ENCODE data around the gene STK33.

Gene STK33

DNA sequence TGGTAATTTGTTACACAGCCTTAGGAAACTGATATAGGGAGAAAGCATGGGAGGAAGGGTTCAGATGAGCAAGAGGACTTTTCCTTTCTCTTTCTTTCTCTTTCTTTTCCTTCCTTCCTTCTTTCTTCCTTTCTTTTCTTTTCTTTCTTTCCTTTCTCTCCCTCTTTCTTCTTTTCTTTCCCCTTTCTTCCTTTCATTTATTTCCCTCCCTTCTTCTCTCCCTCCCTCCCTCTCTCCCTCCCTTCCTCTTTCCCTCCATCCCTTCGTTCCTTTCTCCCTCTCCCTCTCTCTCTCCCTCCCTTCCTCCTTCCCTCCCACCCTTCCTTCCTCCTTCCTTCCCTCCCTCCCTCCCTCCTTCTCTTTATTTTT lies 222.5 kb downstream of the STK33 start:
- Mint-ChIP-seq H3K27ac (no peak overlapping the region), H3K27me3 (no peaks in the 10 kb centered on the region), H3K36me3 (no peaks in the 10 kb centered on the region), H3K9me3 (ENCODE audit: low read depth) (no peaks in the 10 kb centered on the region), H3K4me3 (no peak overlapping the region), H3K4me1 (ENCODE audit: low read depth) (no peaks in the 10 kb centered on the region)

- H3K36me3 Mint-ChIP-seq = no peaks in the 10 kb centered on the region
- H3K27me3 Mint-ChIP-seq = no peaks in the 10 kb centered on the region
- H3K27ac Mint-ChIP-seq = no peak overlapping the region
- H3K4me1 Mint-ChIP-seq (ENCODE audit: low read depth) = no peaks in the 10 kb centered on the region
- H3K9me3 Mint-ChIP-seq (ENCODE audit: low read depth) = no peaks in the 10 kb centered on the region
- H3K4me3 Mint-ChIP-seq = no peak overlapping the region
These were observed 223.1 kb downstream of the STK33 start for GRCh38 chr11:8370812-8371515.

DNA sequence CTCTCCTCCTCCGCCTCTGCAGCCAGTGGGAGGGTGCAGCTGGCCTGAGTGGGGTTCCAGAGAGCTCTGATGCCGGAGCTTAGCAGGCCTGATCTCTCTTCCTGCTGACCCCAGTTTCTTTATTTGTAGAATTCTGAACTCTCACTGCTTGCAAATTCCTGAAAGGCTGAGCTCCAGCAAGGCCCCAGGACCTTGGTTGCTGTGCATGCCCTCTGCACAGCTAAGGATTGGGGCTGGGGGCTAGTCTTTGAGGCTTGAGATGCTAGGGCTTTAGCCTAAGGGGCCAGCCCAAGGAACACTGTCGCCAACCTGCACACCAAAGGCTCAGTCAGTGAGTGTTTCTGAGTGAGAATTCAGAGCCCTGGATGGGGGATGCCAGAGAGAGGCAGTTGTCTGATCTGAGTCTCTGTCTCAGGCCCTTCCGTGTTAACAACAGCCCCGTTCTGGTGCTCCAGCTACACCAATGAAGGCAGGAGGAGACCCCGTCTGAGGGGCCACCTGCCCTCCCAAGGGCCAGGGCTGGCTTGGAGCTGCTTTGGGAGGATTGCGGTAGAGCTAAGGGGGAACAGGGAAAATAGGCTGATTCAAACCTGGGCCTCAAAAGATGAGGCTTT lies 224.3 kb downstream of the STK33 start:
- H3K4me3 Mint-ChIP-seq = no peak overlapping the region
- no peaks in the 10 kb centered on the region for H3K9me3 Mint-ChIP-seq (ENCODE audit: low read depth)
- H3K27me3 Mint-ChIP-seq = no peaks in the 10 kb centered on the region
- H3K27ac Mint-ChIP-seq = no peak overlapping the region
- H3K4me1 Mint-ChIP-seq (ENCODE audit: low read depth) = no peaks in the 10 kb centered on the region
- no peaks in the 10 kb centered on the region for H3K36me3 Mint-ChIP-seq

GRCh38 chr11:8368772-8369171 lies 225.3 kb downstream of the STK33 start:
- no peaks in the 10 kb centered on the region for H3K4me1 Mint-ChIP-seq (ENCODE audit: low read depth)
- no peak overlapping the region for H3K27ac Mint-ChIP-seq
- H3K36me3 Mint-ChIP-seq = no peaks in the 10 kb centered on the region
- no peak overlapping the region for H3K4me3 Mint-ChIP-seq
- H3K27me3 Mint-ChIP-seq = no peaks in the 10 kb centered on the region
- no peaks in the 10 kb centered on the region for H3K9me3 Mint-ChIP-seq (ENCODE audit: low read depth)

DNA sequence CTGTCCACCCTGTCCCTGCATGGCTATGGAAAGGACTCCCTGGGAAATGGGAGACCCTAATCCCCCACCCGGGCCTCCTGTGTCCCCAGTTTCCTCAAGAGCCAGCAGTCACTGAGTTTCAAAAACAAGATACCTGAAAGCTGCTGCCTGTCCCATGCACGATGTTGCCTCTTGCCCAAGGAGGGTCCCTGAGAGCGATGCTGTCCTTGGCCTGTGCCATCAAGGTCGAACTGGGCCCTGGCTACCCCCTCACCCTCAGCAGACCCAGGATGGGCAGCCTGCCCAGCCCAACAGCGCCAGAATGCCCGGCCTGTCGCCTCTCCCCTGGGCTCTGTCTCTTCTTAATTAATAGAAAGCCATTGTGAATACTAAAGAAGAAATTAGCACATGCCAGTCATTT lies 225.8 kb downstream of the STK33 start:
- no peaks in the 10 kb centered on the region for H3K27me3 Mint-ChIP-seq
- no peaks in the 10 kb centered on the region for H3K4me1 Mint-ChIP-seq (ENCODE audit: low read depth)
- H3K36me3 Mint-ChIP-seq = no peaks in the 10 kb centered on the region
- no peak overlapping the region for H3K27ac Mint-ChIP-seq
- no peak overlapping the region for H3K4me3 Mint-ChIP-seq
- no peaks in the 10 kb centered on the region for H3K9me3 Mint-ChIP-seq (ENCODE audit: low read depth)

GRCh38 chr11:8366316-8366715 lies 227.7 kb downstream of the STK33 start:
- no peak overlapping the region for H3K4me3 Mint-ChIP-seq

DNA sequence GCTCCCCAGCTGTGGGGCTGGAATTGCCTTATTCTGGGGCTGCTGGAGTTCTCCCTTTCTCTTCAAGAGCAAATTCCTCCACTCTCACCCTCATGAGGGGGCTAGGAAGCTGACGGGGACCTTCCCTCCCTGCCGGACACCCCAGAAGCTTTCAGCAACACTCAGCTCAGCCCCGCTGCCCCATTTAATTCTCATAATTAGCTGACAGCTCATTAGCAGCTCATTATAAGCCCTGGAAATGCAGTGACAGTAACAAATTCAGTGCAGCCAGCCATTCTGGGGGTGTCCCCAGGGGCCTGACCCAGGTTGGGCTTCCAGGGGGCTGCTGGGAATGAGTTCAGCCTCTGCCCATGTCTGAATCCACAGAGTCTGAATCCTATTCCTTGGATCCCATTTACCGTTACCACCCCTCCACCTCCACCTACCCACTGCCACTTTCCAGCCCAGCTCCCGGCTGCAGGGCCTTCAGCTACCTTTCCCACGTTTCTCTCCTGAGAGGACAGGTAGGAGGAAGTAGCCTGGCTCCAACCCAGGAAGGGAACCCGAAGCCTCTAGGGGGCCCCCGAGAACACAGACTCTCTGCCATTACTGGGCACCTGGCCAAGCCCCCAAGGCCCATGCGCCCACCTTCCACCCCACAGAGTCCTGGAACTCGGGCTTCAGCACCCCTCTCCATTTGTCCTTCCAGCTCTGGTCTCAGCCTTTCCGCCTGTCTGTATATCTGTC lies 228.6 kb downstream of the STK33 start:
- Mint-ChIP-seq H3K9me3 (ENCODE audit: low read depth) (no peaks in the 10 kb centered on the region), H3K4me1 (ENCODE audit: low read depth) (no peaks in the 10 kb centered on the region), H3K27me3 (no peaks in the 10 kb centered on the region), H3K4me3 (no peak overlapping the region), H3K27ac (no peak overlapping the region), H3K36me3 (no peaks in the 10 kb centered on the region)

More at GRCh38 chr11:8366316-8366715, 227.7 kb downstream of the STK33 start:
- Mint-ChIP-seq H3K27ac (no peak overlapping the region), H3K36me3 (no peaks in the 10 kb centered on the region), H3K4me1 (ENCODE audit: low read depth) (no peaks in the 10 kb centered on the region), H3K27me3 (no peaks in the 10 kb centered on the region), H3K9me3 (ENCODE audit: low read depth) (no peaks in the 10 kb centered on the region)

DNA sequence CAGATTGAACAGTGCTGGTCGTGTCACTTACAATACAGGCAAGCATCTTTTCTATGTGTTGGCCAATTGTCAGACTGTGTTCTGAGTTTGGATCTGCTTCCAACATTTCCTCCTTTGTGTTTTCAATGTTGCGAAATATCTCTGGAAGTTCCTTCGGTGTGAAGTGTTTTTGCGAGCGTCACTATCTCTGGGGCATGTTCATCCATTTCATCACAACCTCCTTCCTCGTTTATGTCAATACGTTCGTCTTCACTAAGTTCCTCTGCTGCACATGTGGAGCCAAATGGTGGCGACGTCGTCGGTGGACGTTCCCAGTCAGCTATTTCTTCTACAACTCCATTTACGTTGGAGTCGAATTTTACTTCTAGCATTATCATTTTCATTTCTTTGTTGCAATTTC lies 230.1 kb downstream of the STK33 start:
- no peak overlapping the region for H3K27ac Mint-ChIP-seq
- H3K27me3 Mint-ChIP-seq = no peaks in the 10 kb centered on the region
- no peaks in the 10 kb centered on the region for H3K4me1 Mint-ChIP-seq (ENCODE audit: low read depth)
- H3K4me3 Mint-ChIP-seq = no peak overlapping the region
- no peaks in the 10 kb centered on the region for H3K9me3 Mint-ChIP-seq (ENCODE audit: low read depth)
- H3K36me3 Mint-ChIP-seq = no peaks in the 10 kb centered on the region

- Mint-ChIP-seq H3K27me3 (no peaks in the 10 kb centered on the region), H3K4me3 (no peak overlapping the region), H3K36me3 (no peaks in the 10 kb centered on the region), H3K27ac (no peak overlapping the region), H3K4me1 (ENCODE audit: low read depth) (no peaks in the 10 kb centered on the region), H3K9me3 (ENCODE audit: low read depth) (no peaks in the 10 kb centered on the region)
These were observed 231.1 kb downstream of the STK33 start for GRCh38 chr11:8362899-8363298.

DNA sequence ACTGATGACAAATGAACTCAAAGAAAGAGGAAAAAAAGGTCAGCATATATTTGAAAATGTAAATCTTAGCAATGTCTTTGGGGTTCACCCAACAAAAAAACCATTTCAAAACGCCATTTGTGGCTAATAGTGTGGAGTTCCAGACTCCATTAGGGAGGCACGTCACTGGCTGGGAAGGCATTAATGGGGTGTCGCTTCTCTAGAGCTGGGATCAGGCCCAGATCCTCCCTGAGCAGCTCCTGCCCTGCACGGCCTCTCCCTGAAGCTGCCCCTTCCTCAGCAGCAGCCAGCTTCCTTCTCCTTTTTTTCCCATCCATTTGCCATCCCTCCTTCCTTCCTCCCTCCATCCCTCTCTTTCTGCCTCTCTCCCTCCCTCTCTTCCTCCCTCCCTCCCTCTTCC lies 231.5 kb downstream of the STK33 start:
- H3K4me3 Mint-ChIP-seq = no peak overlapping the region
- H3K27ac Mint-ChIP-seq = no peak overlapping the region
- H3K4me1 Mint-ChIP-seq (ENCODE audit: low read depth) = no peaks in the 10 kb centered on the region
- no peaks in the 10 kb centered on the region for H3K9me3 Mint-ChIP-seq (ENCODE audit: low read depth)
- no peaks in the 10 kb centered on the region for H3K36me3 Mint-ChIP-seq
- no peaks in the 10 kb centered on the region for H3K27me3 Mint-ChIP-seq

DNA sequence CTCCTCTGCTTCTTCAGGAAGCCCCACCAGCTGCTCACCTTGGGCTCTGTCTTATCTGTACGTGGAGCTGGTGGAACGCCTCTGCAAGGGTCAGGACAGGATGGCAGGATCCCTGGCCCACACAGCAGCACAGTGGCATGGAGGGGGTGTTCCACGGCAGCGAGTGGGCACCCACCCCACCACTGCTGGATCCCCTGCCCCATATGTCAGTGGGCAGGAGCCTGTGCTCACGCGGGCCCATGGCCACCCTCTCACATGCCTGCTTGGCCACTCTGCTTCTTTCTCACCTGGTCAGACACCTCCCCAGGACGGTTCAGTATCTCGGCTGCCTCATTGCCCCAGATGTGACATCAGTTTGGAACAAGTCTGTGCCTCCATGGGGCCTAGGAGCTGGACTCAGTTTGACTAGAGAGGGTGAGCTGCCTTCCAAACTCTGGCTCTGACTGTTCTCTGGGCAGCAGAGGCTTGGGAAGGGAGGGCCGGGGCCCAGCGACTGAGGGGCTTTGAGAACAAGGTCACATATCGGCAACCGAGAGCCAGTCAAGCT lies 232.3 kb downstream of the STK33 start:
- Mint-ChIP-seq H3K4me3 (no peak overlapping the region), H3K36me3 (no peaks in the 10 kb centered on the region), H3K27ac (no peak overlapping the region), H3K27me3 (no peaks in the 10 kb centered on the region), H3K9me3 (ENCODE audit: low read depth) (no peaks in the 10 kb centered on the region), H3K4me1 (ENCODE audit: low read depth) (no peaks in the 10 kb centered on the region)

DNA sequence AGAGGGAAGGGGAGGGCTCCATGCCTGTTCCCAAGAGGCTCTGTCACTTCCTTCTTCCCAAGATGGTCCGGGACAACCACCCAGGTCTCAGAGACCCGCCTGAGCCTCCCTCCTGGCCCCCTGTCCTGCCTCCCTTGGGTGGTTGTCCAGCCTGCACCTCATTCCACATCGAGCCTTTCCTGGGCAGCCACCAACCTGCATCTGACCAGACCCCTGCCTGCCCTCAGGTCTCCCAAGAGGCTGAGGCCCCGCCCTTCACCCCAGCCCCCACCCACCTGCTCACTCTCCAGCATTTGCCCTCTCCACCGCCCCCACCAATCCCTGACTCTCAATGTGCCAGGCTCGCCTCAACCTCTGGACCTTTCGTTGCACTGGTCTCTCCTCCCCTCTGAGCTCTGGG lies 232.8 kb downstream of the STK33 start:
- Mint-ChIP-seq H3K4me3 (no peak overlapping the region), H3K27ac (no peak overlapping the region), H3K36me3 (no peaks in the 10 kb centered on the region), H3K4me1 (ENCODE audit: low read depth) (no peaks in the 10 kb centered on the region), H3K9me3 (ENCODE audit: low read depth) (no peaks in the 10 kb centered on the region), H3K27me3 (no peaks in the 10 kb centered on the region)

GRCh38 chr11:8360086-8360828 lies 233.8 kb downstream of the STK33 start:
- no peaks in the 10 kb centered on the region for H3K27me3 Mint-ChIP-seq
- H3K4me3 Mint-ChIP-seq = no peak overlapping the region
- no peaks in the 10 kb centered on the region for H3K4me1 Mint-ChIP-seq (ENCODE audit: low read depth)
- H3K9me3 Mint-ChIP-seq (ENCODE audit: low read depth) = no peaks in the 10 kb centered on the region
- H3K36me3 Mint-ChIP-seq = no peaks in the 10 kb centered on the region
- H3K27ac Mint-ChIP-seq = no peak overlapping the region

GRCh38 chr11:8359521-8359920 lies 234.5 kb downstream of the STK33 start:
- H3K36me3 Mint-ChIP-seq = no peaks in the 10 kb centered on the region
- H3K4me1 Mint-ChIP-seq (ENCODE audit: low read depth) = no peaks in the 10 kb centered on the region
- H3K27me3 Mint-ChIP-seq = no peaks in the 10 kb centered on the region
- H3K4me3 Mint-ChIP-seq = no peak overlapping the region
- H3K9me3 Mint-ChIP-seq (ENCODE audit: low read depth) = no peaks in the 10 kb centered on the region
- no peak overlapping the region for H3K27ac Mint-ChIP-seq
